Measurements from ENCODE around the gene ZMAT5. TPM values are rescaled to one million over a fixed set of nuclear protein-coding genes. Genes with fewer than 3 reads are reported as not detected.

ZMAT5 gene
- total RNA-seq, 1 experiment from 2014 or later, result 13.4 TPM

DNA sequence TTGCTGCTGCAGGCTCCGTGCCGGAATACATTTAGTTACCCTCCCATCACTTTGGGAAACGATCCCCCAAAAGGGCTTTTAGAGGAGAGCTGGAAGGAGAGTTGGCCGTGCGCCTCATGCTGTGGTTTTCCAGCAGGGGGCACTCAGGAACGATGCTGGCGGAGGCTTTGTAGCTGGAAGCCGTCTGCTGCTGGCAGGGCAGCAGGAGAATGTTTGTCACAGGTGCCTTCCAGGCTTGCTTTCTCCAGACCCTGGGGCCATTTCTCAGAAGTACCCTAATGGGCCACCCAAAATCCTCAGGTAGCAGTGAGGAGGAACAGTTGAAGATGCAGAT is 77.0 kb downstream of the ZMAT5 start:
- Mint-ChIP-seq H3K4me3 (no peak overlapping the region), H3K9me3 (no peaks in the 10 kb centered on the region), H3K27ac (peak overlapping the region; percentile 85), H3K27me3 (ENCODE audit: low read depth) (no peaks in the 10 kb centered on the region), H3K36me3 (0 out of 2 replicates have a peak, but pooled peaks cover 3% of the 10 kb centered on the region), H3K4me1 (peaks cover 51% of the 10 kb centered on the region)
- ChIA-PET CTCF (interaction anchor here (0.5 to 7.8 kb wide), 63 partner anchors 8 to 1011 kb away, joined by 3 to 105 read pairs (median 5); partner anchors contain the start of genes CABP7, CASTOR1, THOC5 and UQCR10), POLR2A (interaction anchor here (0.6 kb wide), 1 partner anchor 610 kb away, joined by 7 read pairs; no protein-coding TSS in a partner anchor)
- DNase-seq (ENCODE audit: low spot score) (peak; percentile 86), ATAC-seq (peak; percentile 70)
- TF ChIP-seq JAZF1 (CRISPR knock-in tag; IDR thresholded peaks at IDR 0.05), result no peak
- TF ChIP-seq, protein P1, sequence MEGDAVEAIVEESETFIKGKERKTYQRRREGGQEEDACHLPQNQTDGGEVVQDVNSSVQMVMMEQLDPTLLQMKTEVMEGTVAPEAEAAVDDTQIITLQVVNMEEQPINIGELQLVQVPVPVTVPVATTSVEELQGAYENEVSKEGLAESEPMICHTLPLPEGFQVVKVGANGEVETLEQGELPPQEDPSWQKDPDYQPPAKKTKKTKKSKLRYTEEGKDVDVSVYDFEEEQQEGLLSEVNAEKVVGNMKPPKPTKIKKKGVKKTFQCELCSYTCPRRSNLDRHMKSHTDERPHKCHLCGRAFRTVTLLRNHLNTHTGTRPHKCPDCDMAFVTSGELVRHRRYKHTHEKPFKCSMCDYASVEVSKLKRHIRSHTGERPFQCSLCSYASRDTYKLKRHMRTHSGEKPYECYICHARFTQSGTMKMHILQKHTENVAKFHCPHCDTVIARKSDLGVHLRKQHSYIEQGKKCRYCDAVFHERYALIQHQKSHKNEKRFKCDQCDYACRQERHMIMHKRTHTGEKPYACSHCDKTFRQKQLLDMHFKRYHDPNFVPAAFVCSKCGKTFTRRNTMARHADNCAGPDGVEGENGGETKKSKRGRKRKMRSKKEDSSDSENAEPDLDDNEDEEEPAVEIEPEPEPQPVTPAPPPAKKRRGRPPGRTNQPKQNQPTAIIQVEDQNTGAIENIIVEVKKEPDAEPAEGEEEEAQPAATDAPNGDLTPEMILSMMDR (IDR thresholded peaks at IDR 0.05), result peak; percentile 47

DNA sequence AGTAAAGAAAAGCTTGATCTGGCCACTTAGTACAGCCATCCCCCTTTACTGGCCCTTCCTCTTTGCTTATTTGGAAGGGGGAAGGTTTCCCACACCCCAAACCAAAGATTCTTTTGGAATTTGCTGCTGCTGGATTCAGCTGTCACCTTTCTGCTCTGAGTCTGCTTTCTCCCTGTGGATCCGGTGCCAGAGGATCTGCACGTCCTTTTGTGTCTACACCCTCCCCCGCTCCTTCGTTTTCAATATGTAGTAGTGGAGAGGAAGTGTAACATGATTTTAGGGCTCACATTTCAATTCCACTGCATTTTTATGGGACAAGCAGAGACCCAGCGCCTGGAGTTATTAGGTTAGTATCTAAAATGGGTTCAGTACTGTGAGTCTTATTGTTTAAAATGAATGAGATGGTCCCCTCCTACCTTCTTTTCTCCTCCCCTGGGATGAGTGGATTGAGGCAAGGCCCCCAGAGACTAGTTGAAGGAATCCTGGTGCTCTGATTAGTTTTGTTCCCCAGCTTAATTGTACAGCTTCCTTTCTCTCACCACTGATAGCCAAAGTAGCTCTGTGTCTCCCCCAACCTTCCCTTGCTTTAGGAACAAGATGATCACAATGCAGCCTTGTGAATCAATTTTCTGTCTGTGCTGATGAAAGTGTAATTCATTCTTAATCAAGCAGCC is 77.5 kb downstream of the ZMAT5 start:
- H3K27ac Mint-ChIP-seq, result peak overlapping the region; percentile 85
- TF ChIP-seq MYBL2 (CRISPR knock-in tag; IDR thresholded peaks at IDR 0.05), result no peak
- TF ChIP-seq NR3C1 (CRISPR knock-in tag; conservative IDR thresholded peaks at IDR 0.05; ENCODE audit: low read depth), result no peak
- TF ChIP-seq, protein P2, sequence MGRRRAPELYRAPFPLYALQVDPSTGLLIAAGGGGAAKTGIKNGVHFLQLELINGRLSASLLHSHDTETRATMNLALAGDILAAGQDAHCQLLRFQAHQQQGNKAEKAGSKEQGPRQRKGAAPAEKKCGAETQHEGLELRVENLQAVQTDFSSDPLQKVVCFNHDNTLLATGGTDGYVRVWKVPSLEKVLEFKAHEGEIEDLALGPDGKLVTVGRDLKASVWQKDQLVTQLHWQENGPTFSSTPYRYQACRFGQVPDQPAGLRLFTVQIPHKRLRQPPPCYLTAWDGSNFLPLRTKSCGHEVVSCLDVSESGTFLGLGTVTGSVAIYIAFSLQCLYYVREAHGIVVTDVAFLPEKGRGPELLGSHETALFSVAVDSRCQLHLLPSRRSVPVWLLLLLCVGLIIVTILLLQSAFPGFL (CRISPR knock-in tag; IDR thresholded peaks at IDR 0.05; ENCODE audit: borderline replicate concordance), result no peak
- TF ChIP-seq, protein P3, sequence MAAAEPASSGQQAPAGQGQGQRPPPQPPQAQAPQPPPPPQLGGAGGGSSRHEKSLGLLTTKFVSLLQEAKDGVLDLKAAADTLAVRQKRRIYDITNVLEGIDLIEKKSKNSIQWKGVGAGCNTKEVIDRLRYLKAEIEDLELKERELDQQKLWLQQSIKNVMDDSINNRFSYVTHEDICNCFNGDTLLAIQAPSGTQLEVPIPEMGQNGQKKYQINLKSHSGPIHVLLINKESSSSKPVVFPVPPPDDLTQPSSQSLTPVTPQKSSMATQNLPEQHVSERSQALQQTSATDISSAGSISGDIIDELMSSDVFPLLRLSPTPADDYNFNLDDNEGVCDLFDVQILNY (CRISPR knock-in tag; IDR thresholded peaks at IDR 0.05), result no peak
- TF ChIP-seq, protein P4, sequence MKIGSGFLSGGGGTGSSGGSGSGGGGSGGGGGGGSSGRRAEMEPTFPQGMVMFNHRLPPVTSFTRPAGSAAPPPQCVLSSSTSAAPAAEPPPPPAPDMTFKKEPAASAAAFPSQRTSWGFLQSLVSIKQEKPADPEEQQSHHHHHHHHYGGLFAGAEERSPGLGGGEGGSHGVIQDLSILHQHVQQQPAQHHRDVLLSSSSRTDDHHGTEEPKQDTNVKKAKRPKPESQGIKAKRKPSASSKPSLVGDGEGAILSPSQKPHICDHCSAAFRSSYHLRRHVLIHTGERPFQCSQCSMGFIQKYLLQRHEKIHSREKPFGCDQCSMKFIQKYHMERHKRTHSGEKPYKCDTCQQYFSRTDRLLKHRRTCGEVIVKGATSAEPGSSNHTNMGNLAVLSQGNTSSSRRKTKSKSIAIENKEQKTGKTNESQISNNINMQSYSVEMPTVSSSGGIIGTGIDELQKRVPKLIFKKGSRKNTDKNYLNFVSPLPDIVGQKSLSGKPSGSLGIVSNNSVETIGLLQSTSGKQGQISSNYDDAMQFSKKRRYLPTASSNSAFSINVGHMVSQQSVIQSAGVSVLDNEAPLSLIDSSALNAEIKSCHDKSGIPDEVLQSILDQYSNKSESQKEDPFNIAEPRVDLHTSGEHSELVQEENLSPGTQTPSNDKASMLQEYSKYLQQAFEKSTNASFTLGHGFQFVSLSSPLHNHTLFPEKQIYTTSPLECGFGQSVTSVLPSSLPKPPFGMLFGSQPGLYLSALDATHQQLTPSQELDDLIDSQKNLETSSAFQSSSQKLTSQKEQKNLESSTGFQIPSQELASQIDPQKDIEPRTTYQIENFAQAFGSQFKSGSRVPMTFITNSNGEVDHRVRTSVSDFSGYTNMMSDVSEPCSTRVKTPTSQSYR (CRISPR knock-in tag; IDR thresholded peaks at IDR 0.05), result no peak
- TF ChIP-seq, protein P1 (IDR thresholded peaks at IDR 0.05), result no peak
- TF ChIP-seq, protein P5, sequence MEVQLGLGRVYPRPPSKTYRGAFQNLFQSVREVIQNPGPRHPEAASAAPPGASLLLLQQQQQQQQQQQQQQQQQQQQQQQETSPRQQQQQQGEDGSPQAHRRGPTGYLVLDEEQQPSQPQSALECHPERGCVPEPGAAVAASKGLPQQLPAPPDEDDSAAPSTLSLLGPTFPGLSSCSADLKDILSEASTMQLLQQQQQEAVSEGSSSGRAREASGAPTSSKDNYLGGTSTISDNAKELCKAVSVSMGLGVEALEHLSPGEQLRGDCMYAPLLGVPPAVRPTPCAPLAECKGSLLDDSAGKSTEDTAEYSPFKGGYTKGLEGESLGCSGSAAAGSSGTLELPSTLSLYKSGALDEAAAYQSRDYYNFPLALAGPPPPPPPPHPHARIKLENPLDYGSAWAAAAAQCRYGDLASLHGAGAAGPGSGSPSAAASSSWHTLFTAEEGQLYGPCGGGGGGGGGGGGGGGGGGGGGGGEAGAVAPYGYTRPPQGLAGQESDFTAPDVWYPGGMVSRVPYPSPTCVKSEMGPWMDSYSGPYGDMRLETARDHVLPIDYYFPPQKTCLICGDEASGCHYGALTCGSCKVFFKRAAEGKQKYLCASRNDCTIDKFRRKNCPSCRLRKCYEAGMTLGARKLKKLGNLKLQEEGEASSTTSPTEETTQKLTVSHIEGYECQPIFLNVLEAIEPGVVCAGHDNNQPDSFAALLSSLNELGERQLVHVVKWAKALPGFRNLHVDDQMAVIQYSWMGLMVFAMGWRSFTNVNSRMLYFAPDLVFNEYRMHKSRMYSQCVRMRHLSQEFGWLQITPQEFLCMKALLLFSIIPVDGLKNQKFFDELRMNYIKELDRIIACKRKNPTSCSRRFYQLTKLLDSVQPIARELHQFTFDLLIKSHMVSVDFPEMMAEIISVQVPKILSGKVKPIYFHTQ (CRISPR knock-in tag; IDR thresholded peaks at IDR 0.05), result no peak
- TF ChIP-seq PRRX2 (CRISPR knock-in tag; IDR thresholded peaks at IDR 0.05), result no peak
- TF ChIP-seq, protein P6, sequence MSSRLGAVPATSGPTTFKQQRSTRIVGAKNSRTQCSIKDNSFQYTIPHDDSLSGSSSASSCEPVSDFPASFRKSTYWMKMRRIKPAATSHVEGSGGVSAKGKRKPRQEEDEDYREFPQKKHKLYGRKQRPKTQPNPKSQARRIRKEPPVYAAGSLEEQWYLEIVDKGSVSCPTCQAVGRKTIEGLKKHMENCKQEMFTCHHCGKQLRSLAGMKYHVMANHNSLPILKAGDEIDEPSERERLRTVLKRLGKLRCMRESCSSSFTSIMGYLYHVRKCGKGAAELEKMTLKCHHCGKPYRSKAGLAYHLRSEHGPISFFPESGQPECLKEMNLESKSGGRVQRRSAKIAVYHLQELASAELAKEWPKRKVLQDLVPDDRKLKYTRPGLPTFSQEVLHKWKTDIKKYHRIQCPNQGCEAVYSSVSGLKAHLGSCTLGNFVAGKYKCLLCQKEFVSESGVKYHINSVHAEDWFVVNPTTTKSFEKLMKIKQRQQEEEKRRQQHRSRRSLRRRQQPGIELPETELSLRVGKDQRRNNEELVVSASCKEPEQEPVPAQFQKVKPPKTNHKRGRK (CRISPR knock-in tag; IDR thresholded peaks at IDR 0.05; ENCODE audit: borderline replicate concordance), result no peak
- ChIA-PET CTCF (interaction anchor here (0.5 to 7.8 kb wide), 64 partner anchors 8 to 1012 kb away, joined by 3 to 105 read pairs (median 5); partner anchors contain the start of genes CABP7, CASTOR1, THOC5 and UQCR10), POLR2A (interaction anchor here (0.6 kb wide), 2 partner anchors 201 to 611 kb away, joined by 5 to 7 read pairs; no protein-coding TSS in a partner anchor)
- H3K27me3 Mint-ChIP-seq (ENCODE audit: low read depth), result no peaks in the 10 kb centered on the region
- peaks cover 51% of the 10 kb centered on the region for H3K4me1 Mint-ChIP-seq
- 0 out of 2 replicates have a peak, but pooled peaks cover 3% of the 10 kb centered on the region for H3K36me3 Mint-ChIP-seq
- ATAC-seq, result peak; percentile 6; the same call in 1 of the 2 replicates
- H3K9me3 Mint-ChIP-seq, result no peaks in the 10 kb centered on the region
- H3K4me3 Mint-ChIP-seq, result no peak overlapping the region
- no peak for DNase-seq (ENCODE audit: low spot score)

Measured in WTC11 (cell line).